Fibroblast of skin of back (primary cell): Measurements from ENCODE around the gene TNFSF12. TPM values are rescaled to one million over a fixed set of nuclear protein-coding genes. Genes with fewer than 3 reads are reported as not detected.

Source experiments
- DNase-seq: peaks from one replicate; pipeline ENCODE4 v3.0.0-alpha.2; 2013
- polyA plus RNA-seq, 2 experiments: library from polyadenylated mRNA; unstranded; fragments of 120-200 nt; gene quantifications; one replicate each; pipeline ENCODE4 v1.2.1, GENCODE V29; 2013; ENCODE audit not compliant: insufficient read length in 2 of 2

Gene TNFSF12, protein sequence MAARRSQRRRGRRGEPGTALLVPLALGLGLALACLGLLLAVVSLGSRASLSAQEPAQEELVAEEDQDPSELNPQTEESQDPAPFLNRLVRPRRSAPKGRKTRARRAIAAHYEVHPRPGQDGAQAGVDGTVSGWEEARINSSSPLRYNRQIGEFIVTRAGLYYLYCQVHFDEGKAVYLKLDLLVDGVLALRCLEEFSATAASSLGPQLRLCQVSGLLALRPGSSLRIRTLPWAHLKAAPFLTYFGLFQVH
- polyA plus RNA-seq (2013, experiment 1 of 2; ENCODE audit: insufficient read length): 18.5 TPM
- 27.0 TPM for polyA plus RNA-seq (2013, experiment 2 of 2; ENCODE audit: insufficient read length)

DNA sequence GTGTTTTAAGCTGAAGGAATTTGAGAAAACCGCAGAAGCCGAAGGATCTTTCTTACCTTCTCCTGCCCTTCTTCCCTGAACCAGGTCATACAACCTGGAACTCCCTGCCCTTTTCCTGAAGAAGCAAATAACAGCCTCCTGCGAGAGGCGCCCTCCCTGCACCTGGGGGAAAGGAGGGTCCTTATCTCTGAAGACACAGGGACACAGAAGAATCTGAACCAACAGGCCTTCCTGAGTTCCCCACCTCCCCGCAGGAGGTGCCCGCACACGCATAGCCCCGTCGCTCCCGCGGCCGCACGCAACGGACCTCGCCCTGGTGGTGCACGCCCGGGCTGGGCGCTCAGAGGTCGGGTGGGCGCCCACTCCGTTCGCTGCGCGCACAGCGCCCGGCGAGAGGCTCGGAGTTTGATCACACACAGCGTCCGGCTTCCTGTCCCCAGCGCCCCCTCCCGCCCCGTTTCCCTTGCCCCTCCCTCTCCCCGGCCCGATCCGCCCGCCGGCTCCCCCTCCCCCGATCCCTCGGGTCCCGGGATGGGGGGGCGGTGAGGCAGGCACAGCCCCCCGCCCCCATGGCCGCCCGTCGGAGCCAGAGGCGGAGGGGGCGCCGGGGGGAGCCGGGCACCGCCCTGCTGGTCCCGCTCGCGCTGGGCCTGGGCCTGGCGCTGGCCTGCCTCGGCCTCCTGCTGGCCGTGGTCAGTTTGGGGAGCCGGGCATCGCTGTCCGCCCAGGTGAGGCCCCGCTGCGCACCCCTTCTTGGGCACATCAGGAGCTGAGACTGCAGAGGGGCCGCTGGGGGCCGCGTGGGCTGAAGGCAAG lies at the start of gene TNFSF12:
TNFSF12 (plus strand) TSS at position 474 of the 816 bp plus-strand sequence; CDS start at position 570, 96 bp downstream.
- peak; percentile 58 for DNase-seq

- DNase-seq: no peak
Measured at GRCh38 chr17:7499161-7499560, 49.7 kb upstream of the TNFSF12 start.

DNA sequence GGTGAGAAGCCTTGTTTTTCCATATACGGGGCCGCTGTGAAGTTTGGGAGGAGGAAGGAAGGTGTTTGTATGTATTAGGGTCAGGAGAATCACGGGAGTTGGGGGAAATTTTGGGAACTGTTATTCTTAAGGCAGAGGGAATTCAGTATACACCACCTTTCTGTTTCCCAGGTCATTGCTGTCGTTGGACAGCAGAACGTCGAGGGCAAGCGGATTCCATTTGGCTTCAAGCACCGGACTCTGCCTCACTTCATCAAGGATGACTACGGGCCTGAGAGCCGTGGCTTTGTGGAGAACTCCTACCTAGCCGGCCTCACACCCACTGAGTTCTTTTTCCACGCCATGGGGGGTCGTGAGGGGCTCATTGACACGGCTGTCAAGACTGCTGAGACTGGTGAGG lies 47.1 kb upstream of the TNFSF12 start:
- DNase-seq: no peak

- no peak for DNase-seq
Measured at GRCh38 chr17:7502171-7502847, 46.5 kb upstream of the TNFSF12 start.

- DNase-seq: no peak
Measured at GRCh38 chr17:7502987-7503386, 45.9 kb upstream of the TNFSF12 start.

DNA sequence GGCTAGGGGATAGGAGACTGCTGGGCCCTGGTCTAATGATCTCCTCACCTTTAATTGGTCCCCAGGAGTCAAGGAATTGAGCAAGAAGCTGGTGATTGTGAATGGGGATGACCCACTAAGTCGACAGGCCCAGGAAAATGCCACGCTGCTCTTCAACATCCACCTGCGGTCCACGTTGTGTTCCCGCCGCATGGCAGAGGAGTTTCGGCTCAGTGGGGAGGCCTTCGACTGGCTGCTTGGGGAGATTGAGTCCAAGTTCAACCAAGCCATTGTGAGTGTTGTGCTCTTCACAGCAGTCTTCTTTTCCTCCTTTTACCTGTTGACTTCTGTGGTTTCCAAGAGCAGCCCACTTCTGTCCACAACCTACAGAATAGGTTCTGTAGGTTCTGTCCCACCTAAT lies 45.3 kb upstream of the TNFSF12 start:
- no peak for DNase-seq

DNA sequence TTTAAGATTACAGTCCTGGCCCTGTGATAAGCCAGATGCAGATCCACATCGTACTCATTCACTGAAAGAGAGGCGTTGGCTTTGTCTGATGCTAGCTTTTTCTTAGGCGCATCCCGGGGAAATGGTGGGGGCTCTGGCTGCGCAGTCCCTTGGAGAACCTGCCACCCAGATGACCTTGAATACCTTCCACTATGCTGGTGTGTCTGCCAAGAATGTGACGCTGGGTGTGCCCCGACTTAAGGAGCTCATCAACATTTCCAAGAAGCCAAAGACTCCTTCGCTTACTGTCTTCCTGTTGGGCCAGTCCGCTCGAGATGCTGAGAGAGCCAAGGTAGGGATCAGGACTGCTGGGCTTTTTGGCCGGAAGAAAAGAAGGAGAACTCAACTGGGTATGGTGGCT lies 40.7 kb upstream of the TNFSF12 start:
- no peak for DNase-seq

GRCh38 chr17:7508846-7509245 lies 40.0 kb upstream of the TNFSF12 start:
- no peak for DNase-seq

- DNase-seq: no peak
Measured at GRCh38 chr17:7509937-7510336, 38.9 kb upstream of the TNFSF12 start.

GRCh38 chr17:7511108-7511507 lies 37.8 kb upstream of the TNFSF12 start:
- no peak for DNase-seq

DNA sequence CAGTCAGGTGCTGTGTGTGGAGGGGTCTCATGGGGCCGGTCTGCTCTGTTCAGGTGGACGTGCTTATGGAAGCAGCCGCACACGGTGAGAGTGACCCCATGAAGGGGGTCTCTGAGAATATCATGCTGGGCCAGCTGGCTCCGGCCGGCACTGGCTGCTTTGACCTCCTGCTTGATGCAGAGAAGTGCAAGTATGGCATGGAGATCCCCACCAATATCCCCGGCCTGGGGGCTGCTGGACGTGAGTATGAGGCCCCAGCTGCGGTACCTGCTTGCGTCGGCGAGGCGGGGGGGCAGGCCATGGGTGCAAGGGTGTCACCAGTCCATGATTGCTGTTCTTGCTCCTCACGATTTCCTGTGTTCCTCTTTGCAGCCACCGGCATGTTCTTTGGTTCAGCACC lies 36.8 kb upstream of the TNFSF12 start:
- no peak for DNase-seq

- DNase-seq: no peak
Measured at GRCh38 chr17:7512824-7513540, 35.9 kb upstream of the TNFSF12 start.

- DNase-seq: no peak
Measured at GRCh38 chr17:7513850-7514419, 34.9 kb upstream of the TNFSF12 start.

GRCh38 chr17:7515911-7516610 lies 32.8 kb upstream of the TNFSF12 start:
- DNase-seq: peak; percentile 26

DNA sequence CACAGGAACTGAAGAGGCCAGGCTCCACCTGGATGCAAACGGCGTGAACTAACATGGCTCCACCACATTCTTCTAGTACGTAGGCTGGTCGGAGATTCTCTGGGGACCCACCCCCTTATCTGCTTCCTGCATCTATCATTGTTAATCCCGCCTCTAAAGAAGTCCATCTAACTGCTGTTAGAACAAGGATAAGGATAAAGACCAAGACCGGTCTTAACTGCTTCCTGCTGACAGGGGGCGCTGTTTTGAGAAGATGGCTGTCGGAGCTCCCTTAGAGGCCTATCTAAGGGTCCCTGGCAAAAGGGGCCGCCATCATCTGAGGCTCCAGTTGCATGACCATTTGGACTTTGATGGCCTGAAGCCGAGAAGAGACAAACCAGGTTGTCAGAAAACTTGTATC lies 25.8 kb upstream of the TNFSF12 start:
- peak; percentile 11 for DNase-seq

DNA sequence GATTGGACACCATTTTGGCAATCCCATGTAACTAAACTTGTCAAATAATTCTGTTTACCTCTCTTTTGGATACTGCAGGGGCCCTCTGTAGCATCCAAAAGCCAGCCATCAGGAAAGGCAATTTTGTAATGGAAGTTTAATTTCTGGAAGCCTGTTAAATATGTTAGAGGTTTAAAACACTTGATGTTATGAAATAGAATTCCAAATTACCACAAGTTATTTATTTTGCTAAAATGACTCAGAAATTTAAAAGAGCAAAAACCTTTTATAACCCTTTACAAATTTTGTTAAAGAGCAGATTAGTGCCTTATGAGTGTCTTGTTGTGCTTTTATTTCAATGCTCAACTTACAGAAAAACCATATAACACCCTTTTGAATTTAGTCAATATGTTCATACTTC lies 20.0 kb upstream of the TNFSF12 start:
- DNase-seq: no peak

DNA sequence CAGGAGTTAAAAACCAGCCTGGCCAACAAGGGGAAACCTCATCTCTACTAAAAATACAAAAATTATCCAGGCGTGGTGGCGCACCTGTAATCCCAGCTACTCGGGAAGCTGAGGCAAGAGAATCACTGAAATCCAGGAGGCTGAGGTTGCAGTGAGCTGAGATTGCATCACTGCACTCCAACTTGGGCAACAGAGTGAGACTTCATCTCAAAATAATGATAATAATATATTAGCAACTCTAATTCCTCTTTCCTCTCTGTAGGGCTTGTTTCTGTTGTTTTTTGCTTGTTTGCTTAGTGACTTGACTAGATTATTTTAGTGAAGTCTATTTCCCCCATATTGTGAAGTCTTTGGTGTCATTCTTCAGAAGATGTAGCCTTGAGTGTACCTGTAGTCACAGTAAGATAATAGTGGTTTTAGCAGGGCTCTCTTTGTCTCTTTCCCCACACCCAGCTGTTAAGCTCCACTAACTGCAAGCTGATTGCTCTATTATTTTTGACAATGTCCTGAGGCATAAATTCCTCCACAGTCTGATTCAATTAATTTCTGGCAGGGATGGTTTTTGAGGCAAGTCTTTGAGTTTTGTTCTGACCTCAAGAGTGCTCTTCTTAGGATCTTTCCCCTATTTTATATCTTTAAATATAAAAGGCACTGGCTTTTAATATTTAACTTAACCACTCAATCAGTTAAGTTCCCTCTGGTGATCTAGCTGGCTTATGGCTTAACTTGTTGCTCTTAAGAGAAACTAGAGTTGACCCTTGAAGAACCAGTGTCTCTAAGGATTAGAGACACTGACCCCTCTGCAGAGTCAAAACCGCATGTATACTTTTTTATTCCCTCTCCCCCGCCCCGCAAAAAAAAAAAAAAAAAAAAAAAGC lies 18.6 kb upstream of the TNFSF12 start:
- DNase-seq: no peak

DNA sequence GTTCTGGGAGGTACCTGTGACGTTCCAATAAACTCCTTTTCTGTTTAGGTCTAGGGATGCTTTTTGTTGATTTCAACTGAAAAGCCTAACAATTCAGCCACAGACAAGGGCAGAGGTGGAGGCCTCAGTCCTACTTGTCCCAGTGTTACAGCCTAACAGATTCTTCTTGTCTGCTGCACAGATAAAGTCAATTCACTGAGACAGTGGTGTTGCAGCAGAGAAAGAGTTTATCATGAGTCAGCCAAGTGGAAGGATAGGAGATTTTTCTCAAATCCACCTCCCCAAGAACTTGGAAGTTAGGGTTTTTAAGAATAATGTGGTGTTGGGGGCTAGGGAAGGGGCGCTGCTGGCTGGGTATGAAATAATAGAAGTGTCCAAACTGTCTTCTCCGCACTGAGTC lies 10.8 kb upstream of the TNFSF12 start:
- DNase-seq: no peak

GRCh38 chr17:7538891-7539545 lies 9.8 kb upstream of the TNFSF12 start:
- peak; percentile 29 for DNase-seq

GRCh38 chr17:7541074-7541621 lies 7.7 kb upstream of the TNFSF12 start:
- no peak for DNase-seq
